GM23338 (cell line): ENCODE measurements around the gene EDEM2. TPM values are rescaled to one million over a fixed set of nuclear protein-coding genes. Genes with fewer than 3 reads are reported as not detected.

ENCODE experiments used
- CREB1 ChIP-seq: fragments of 250-450 bp; sonication (Bioruptor Pico); IDR thresholded peaks from 2 replicates; pipeline ENCODE4 v1.5.0; 2020; ENCODE audit warnings: low read depth, mild to moderate bottlenecking, moderate library complexity
- CTCF ChIP-seq, 2 experiments: fragments of 200-600 bp in 1 of 2; sonication (generic) in 1 of 2; conservative IDR thresholded peaks; 2 replicates each; pipeline versions ENCODE4 v1.5.1 to v1.6.1; 2016 to 2017; ENCODE audit warnings: antibody characterized with exemption in 2 of 2, low read depth in 2 of 2, mild to moderate bottlenecking in 2 of 2, moderate library complexity in 1 of 2
- ETS1 ChIP-seq: IDR thresholded peaks from 2 replicates; pipeline ENCODE4 v1.6.1; 2016; ENCODE audit warnings: antibody characterized with exemption
- EZH2 ChIP-seq: fragments of 200-600 bp; sonication (generic); IDR thresholded peaks from one replicate; pipeline ENCODE4 v1.8.0; 2017; ENCODE audit warnings: antibody characterized with exemption, mild to moderate bottlenecking, low read depth; ENCODE audit not compliant: unreplicated experiment
- EZH2phosphoT487 ChIP-seq: fragments of 200-600 bp; sonication (generic); IDR thresholded peaks from one replicate; pipeline ENCODE4 v1.8.1; 2018; ENCODE audit warnings: antibody characterized with exemption; ENCODE audit not compliant: unreplicated experiment
- JUNB ChIP-seq: IDR thresholded peaks from one replicate; pipeline ENCODE4 v1.6.1; 2016; ENCODE audit warnings: antibody characterized with exemption; ENCODE audit not compliant: unreplicated experiment
- NANOG ChIP-seq: IDR thresholded peaks from 2 replicates; pipeline ENCODE4 v1.6.1; 2016; ENCODE audit warnings: antibody characterized with exemption, borderline replicate concordance
- STAT1 ChIP-seq: IDR thresholded peaks from one replicate; pipeline ENCODE4 v1.6.1; 2016; ENCODE audit warnings: antibody characterized with exemption; ENCODE audit not compliant: unreplicated experiment
- ZNF114 ChIP-seq: fragments of 250-450 bp; sonication (Bioruptor Pico); IDR thresholded peaks from 2 replicates; pipeline ENCODE4 v1.5.0; 2020; ENCODE audit warnings: mild to moderate bottlenecking, moderate library complexity
- ZNF331 ChIP-seq: fragments of 250-450 bp; sonication (Bioruptor Pico); IDR thresholded peaks from 2 replicates; pipeline ENCODE4 v1.5.0; 2020; ENCODE audit warnings: low read depth, mild to moderate bottlenecking, moderate library complexity
- ZNF462 ChIP-seq: fragments of 250-450 bp; sonication (Bioruptor Pico); IDR thresholded peaks from 2 replicates; pipeline ENCODE4 v1.5.0; 2020; ENCODE audit warnings: mild to moderate bottlenecking, moderate library complexity
- polyA plus RNA-seq: library from polyadenylated mRNA; unstranded; fragments of >200 nt; fragmentation: Nextera tagmentation; extraction: Ambion mirVana; gene quantifications from 2 replicates; pipeline ENCODE4 v1.2.1, GENCODE V29; 2016
- total RNA-seq: library from RNA; depleted of rRNA; stranded (reverse); fragments of >200 nt; shearing (Covaris generic); gene quantifications from 2 replicates; pipeline ENCODE4 v1.2.3, GENCODE V29; 2014

EDEM2 gene
- total and polyA plus RNA-seq, 2 experiments from 2014 or later = 13.9 to 25.3 TPM

- TF ChIP-seq ZNF462 (CRISPR knock-in tag) = no peak
- no peak for TF ChIP-seq ZNF114 (CRISPR knock-in tag)
- TF ChIP-seq CTCF (conservative IDR thresholded peaks at IDR 0.05; ENCODE audit: low read depth in 2 of 2) = no peak
- TF ChIP-seq NANOG = no peak
- no peak for TF ChIP-seq ZNF331
- TF ChIP-seq STAT1 = no peak
- no peak for TF ChIP-seq CREB1 (CRISPR knock-in tag)
- TF ChIP-seq ETS1 = no peak
- no peak for TF ChIP-seq EZH2
- no peak for TF ChIP-seq EZH2phosphoT487
- TF ChIP-seq JUNB = no peak
Observed at GRCh38 chr20:35125753-35126152, 21.4 kb downstream of the EDEM2 start (continued).
